Osteoblast (primary cell): ENCODE results near the gene DAPK1. TPM values are rescaled to one million over a fixed set of nuclear protein-coding genes. Genes with fewer than 3 reads are reported as not detected.

Source experiments
- DNase-seq: peaks from one replicate; pipeline ENCODE4 v3.0.0; 2011; ENCODE audit warnings: low spot score, mixed read lengths; ENCODE audit not compliant: insufficient read length; ENCODE audit errors: missing footprints
- H2AFZ ChIP-seq: 2 replicates; pipeline ENCODE4 v1.6.0; 2011; ENCODE audit warnings: mild to moderate bottlenecking, low read length
- H3K27ac ChIP-seq: 2 replicates; pipeline ENCODE4 v1.5.1; 2011; ENCODE audit warnings: mild to moderate bottlenecking, low read depth, low read length, moderate library complexity
- H3K27me3 ChIP-seq: 2 replicates; pipeline ENCODE4 v1.6.0; 2012; ENCODE audit warnings: mild to moderate bottlenecking, control low read depth, inconsistent platforms, low read length, moderate library complexity; ENCODE audit not compliant: insufficient read depth
- H3K36me3 ChIP-seq: 2 replicates; pipeline ENCODE4 v1.5.1; 2011; ENCODE audit warnings: mild to moderate bottlenecking, low read length, control low read depth, moderate library complexity; ENCODE audit not compliant: insufficient read depth
- H3K4me1 ChIP-seq: 2 replicates; pipeline ENCODE4 v1.5.1; 2011; ENCODE audit warnings: mild to moderate bottlenecking, low read length, control low read depth, moderate library complexity; ENCODE audit not compliant: insufficient read depth
- H3K4me2 ChIP-seq: 2 replicates; pipeline ENCODE4 v1.6.0; 2011; ENCODE audit warnings: mild to moderate bottlenecking, low read length; ENCODE audit not compliant: insufficient read depth
- H3K4me3 ChIP-seq: fragments of 200-600 bp; sonication (generic); 3 replicates; pipeline ENCODE4 v1.5.1; 2012; ENCODE audit warnings: mild to moderate bottlenecking, low read length, inconsistent platforms; ENCODE audit not compliant: insufficient read depth
- H3K79me2 ChIP-seq: 2 replicates; pipeline ENCODE4 v1.6.0; 2012; ENCODE audit warnings: mild to moderate bottlenecking, low read length, control low read depth, inconsistent platforms; ENCODE audit not compliant: insufficient read depth
- H3K9me3 ChIP-seq: 2 replicates; pipeline ENCODE4 v1.5.1; 2011; ENCODE audit warnings: low read depth, low read length, control low read depth
- H4K20me1 ChIP-seq: 2 replicates; pipeline ENCODE4 v1.6.0; 2012; ENCODE audit warnings: mild to moderate bottlenecking, low read length, control low read depth; ENCODE audit not compliant: insufficient read depth
- total RNA-seq: library from RNA; depleted of rRNA; stranded (reverse); fragments of >200 nt; gene quantifications from 2 replicates; pipeline ENCODE4 v1.2.3, GENCODE V29; 2012
- TF ChIP-seq, protein P1 (sequence below): IDR thresholded peaks from 2 replicates; pipeline ENCODE4 v1.5.1; 2011; ENCODE audit warnings: mild to moderate bottlenecking, low read depth, low read length, moderate library complexity; ENCODE audit errors: extremely low read depth

The DAPK1 gene
- total RNA-seq, 1 donor, result 55.4 TPM

DNA sequence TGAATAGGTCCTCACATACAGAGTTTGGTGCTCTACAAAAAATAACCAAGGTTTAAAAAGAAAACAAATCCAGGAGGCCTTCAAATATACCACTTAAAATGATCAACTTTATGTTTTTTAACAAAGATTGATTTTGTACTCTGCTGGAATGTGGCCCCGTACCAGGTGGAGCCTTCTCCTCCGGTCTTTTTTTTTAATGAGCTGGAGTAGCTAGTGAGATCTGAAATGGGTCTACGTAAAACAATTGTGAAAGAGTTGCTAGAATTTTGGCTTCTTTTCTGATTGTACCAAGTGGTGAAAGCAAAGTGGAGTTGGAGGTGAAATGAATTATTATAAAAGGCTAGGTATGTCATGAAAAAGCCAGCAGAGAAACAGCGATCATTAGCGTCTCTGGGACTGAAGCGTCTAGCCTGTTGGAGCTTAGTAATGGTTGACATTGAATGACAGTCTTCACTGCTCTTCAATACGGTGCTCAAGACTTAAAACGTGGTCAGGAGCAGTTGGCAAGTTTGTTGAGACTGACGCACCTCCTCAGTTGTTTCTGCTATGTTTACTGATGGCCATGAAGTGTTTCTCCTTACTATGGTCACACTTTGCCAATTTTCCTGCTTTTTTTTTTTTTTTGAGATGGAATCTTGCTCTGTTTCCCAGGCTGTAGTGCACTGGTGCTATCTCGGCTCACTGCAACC, 84.4 kb downstream of the DAPK1 start:
- Histone ChIP-seq H3K36me3 (no peaks in the 10 kb centered on the region), H3K9me3 (no peaks in the 10 kb centered on the region), H3K27ac (no peak overlapping the region), H3K79me2 (no peaks in the 10 kb centered on the region), H3K27me3 (no peaks in the 10 kb centered on the region), H3K4me2 (no peak overlapping the region), H3K4me1 (peaks cover 2% of the 10 kb centered on the region), H2AFZ (no peak overlapping the region), H4K20me1 (no peaks in the 10 kb centered on the region), H3K4me3 (no peak overlapping the region)
- TF ChIP-seq, protein P1, sequence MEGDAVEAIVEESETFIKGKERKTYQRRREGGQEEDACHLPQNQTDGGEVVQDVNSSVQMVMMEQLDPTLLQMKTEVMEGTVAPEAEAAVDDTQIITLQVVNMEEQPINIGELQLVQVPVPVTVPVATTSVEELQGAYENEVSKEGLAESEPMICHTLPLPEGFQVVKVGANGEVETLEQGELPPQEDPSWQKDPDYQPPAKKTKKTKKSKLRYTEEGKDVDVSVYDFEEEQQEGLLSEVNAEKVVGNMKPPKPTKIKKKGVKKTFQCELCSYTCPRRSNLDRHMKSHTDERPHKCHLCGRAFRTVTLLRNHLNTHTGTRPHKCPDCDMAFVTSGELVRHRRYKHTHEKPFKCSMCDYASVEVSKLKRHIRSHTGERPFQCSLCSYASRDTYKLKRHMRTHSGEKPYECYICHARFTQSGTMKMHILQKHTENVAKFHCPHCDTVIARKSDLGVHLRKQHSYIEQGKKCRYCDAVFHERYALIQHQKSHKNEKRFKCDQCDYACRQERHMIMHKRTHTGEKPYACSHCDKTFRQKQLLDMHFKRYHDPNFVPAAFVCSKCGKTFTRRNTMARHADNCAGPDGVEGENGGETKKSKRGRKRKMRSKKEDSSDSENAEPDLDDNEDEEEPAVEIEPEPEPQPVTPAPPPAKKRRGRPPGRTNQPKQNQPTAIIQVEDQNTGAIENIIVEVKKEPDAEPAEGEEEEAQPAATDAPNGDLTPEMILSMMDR, result no peak
- no peak for DNase-seq

DNA sequence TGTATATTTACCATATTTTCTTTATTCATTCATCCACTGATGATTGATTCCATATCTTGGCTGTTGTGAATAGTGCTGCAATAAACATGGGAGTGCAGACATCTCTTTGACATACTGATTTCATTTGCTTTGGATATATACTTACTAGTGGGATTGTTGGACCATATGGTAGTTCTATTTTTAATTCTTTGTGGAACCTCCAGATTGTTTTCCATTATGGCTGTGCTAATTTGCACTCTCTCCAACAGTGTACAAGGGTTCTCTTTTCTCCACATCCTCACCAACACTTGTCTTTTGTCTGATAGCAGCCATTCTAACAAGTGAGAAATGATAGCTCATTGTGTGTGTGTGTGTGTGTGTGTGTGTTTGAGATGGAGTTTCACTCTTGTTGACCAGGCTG, 86.7 kb downstream of the DAPK1 start:
- TF ChIP-seq, protein P1, result no peak
- no peak for DNase-seq
- Histone ChIP-seq H3K4me3 (no peak overlapping the region), H3K4me2 (no peak overlapping the region), H4K20me1 (no peaks in the 10 kb centered on the region), H2AFZ (no peak overlapping the region), H3K79me2 (no peaks in the 10 kb centered on the region), H3K36me3 (no peaks in the 10 kb centered on the region), H3K9me3 (no peaks in the 10 kb centered on the region), H3K27ac (no peak overlapping the region), H3K27me3 (no peaks in the 10 kb centered on the region), H3K4me1 (peaks cover 2% of the 10 kb centered on the region)

DNA sequence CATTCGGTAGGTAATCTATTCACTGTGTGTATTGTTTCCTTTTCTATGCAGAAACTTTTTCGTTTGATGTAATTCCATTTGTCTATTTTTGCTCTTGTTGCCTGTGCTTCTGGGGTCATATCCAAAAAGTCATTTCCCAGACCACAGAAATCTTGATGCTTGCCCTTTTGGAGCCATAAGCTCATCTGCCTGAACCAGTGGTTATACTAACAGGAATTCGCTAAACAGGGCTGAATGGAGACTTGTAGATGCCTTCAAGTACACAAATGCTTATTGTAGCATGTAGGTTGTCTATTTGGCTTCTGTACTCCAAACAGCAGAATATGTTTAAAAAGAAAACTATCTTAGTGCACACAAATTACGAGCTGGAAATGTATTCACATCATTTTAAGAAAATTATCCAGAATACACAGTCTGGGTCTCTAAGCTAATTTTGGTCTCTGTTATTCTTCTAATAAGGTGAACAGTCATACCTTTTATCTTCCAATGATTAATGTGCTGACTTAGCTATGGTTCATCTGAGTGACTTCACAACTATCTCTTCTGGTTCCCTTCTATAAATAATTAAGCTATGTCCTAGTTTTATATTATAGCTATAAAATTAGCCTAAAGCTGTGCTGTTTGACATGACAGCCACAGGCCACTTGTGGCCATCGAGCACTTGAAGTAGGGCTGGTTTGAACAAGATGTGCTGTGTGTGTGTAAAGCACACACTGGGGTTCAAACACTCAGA, 87.6 kb downstream of the DAPK1 start:
- H4K20me1 ChIP-seq, result no peaks in the 10 kb centered on the region
- H3K4me2 ChIP-seq, result no peak overlapping the region
- no peak overlapping the region for H2AFZ ChIP-seq
- H3K27ac ChIP-seq, result no peak overlapping the region
- no peak for DNase-seq
- peaks cover 2% of the 10 kb centered on the region for H3K4me1 ChIP-seq
- no peaks in the 10 kb centered on the region for H3K36me3 ChIP-seq
- no peaks in the 10 kb centered on the region for H3K9me3 ChIP-seq
- TF ChIP-seq, protein P1, result no peak
- H3K4me3 ChIP-seq, result no peak overlapping the region
- H3K79me2 ChIP-seq, result no peaks in the 10 kb centered on the region
- no peaks in the 10 kb centered on the region for H3K27me3 ChIP-seq

- Histone ChIP-seq H3K79me2 (no peaks in the 10 kb centered on the region), H3K4me1 (no peaks in the 10 kb centered on the region)
These were observed 89.2 kb downstream of the DAPK1 start for GRCh38 chr9:87586731-87587355.

More at GRCh38 chr9:87586731-87587355, 89.2 kb downstream of the DAPK1 start:
- TF ChIP-seq, protein P1, result no peak
- no peak for DNase-seq
- Histone ChIP-seq H3K27ac (no peak overlapping the region), H3K27me3 (no peaks in the 10 kb centered on the region), H3K4me3 (no peak overlapping the region), H3K4me2 (no peak overlapping the region), H3K9me3 (no peaks in the 10 kb centered on the region), H3K36me3 (no peaks in the 10 kb centered on the region), H4K20me1 (peaks cover 1% of the 10 kb centered on the region), H2AFZ (no peak overlapping the region)
